HepG2 (cell line): ENCODE measurements around the gene STUB1. TPM values are rescaled to one million over a fixed set of nuclear protein-coding genes. Genes with fewer than 3 reads are reported as not detected.

Experiments used
- ATAC-seq: fragments of 200-7000 bp; cut with Tn5 transposase; 3 replicates; pipeline ENCODE4 v1.9.1; 2020; ENCODE audit warnings: mild to moderate bottlenecking, moderate library complexity
- BruUV-seq: library from RNA; stranded (reverse); fragments of 400-500 nt; replicated peaks from 2 replicates; lab custom pipeline; 2021; lab: Mats Ljungman, UMichigan
- CTCF ChIA-PET: fragments of 300-600 bp; formaldehyde crosslinking; extraction: SDS; loops from one replicate; lab custom pipeline; 2021; ENCODE audit warnings: low total read pairs, inconsistent platforms, low intra/inter-chr PET ratio; lab: Yijun Ruan, JAX
- POLR2A ChIA-PET: fragments of 350-600 bp; sonication (Branson Sonifier 250); formaldehyde crosslinking; loops from one replicate; lab custom pipeline; 2020; ENCODE audit warnings: antibody characterized with exemption, inconsistent platforms; lab: Yijun Ruan, JAX
- DNase-seq: peaks from one replicate; pipeline ENCODE4 v3.0.0-alpha.2; 2015; ENCODE audit warnings: low spot score
- FAIRE-seq: peaks from 3 replicates; lab custom pipeline; 2011; peaks lifted over from hg19 to GRCh38; lab: Jason Lieb, UNC
- H2AFZ ChIP-seq: one replicate; pipeline ENCODE4 v1.6.1; 2011; ENCODE audit warnings: low read length, inconsistent platforms
- H3K27ac ChIP-seq: fragments of 300-600 bp; 3 replicates; pipeline ENCODE4 v1.8.0; 2011; ENCODE audit warnings: mixed run types, mild to moderate bottlenecking, mixed read lengths, low read length, inconsistent platforms; ENCODE audit not compliant: insufficient read depth; ENCODE audit errors: extremely low read length
- H3K27me3 ChIP-seq, 2 experiments: fragments of 200-600 bp in 1 of 2; 2 replicates in 1 of 2; 3 replicates in 1 of 2; pipeline versions ENCODE4 v1.6.0 to v1.8.0; 2011; ENCODE audit warnings: low read length in 2 of 2, mild to moderate bottlenecking in 2 of 2, moderate library complexity in 2 of 2, inconsistent platforms in 1 of 2; ENCODE audit not compliant: insufficient read depth in 2 of 2, control insufficient read depth in 1 of 2
- H3K36me3 ChIP-seq, 2 experiments: fragments of 200-600 bp in 1 of 2; replicated peaks in 1 of 2; 2 replicates in 1 of 2; 3 replicates in 1 of 2; pipeline versions ENCODE4 v1.5.1 to v1.8.0; 2011; ENCODE audit warnings: low read length in 2 of 2, inconsistent platforms in 1 of 2; ENCODE audit not compliant: insufficient read depth in 2 of 2, control insufficient read depth in 1 of 2
- H3K4me1 ChIP-seq: 2 replicates; pipeline ENCODE4 v1.5.1; 2012; ENCODE audit warnings: low read length, inconsistent platforms; ENCODE audit not compliant: insufficient read depth
- H3K4me2 ChIP-seq: 2 replicates; pipeline ENCODE4 v1.6.0; 2011; ENCODE audit warnings: low read depth, low read length, inconsistent platforms
- H3K4me3 ChIP-seq, 3 experiments: fragments of 200-600 bp in 1 of 3; sonication (generic), shearing (Covaris generic) in 1 of 3; replicated peaks in 1 of 3; 2 replicates each; pipeline ENCODE4 v1.5.1; 2011 to 2016; ENCODE audit warnings: low read length in 3 of 3, inconsistent platforms in 2 of 3, low read depth in 2 of 3, mild to moderate bottlenecking in 2 of 3, control low read depth in 1 of 3, mixed read lengths in 1 of 3; ENCODE audit not compliant: insufficient read depth in 1 of 3
- H3K79me2 ChIP-seq: one replicate; pipeline ENCODE4 v1.6.1; 2011; ENCODE audit warnings: low read length, inconsistent platforms; ENCODE audit not compliant: insufficient read depth
- H3K9ac ChIP-seq: 2 replicates; pipeline ENCODE4 v1.6.0; 2011; ENCODE audit warnings: mild to moderate bottlenecking, low read depth, low read length, inconsistent platforms; ENCODE audit not compliant: insufficient read depth
- H3K9me3 ChIP-seq: 2 replicates; pipeline ENCODE4 v1.5.1; 2012; ENCODE audit warnings: mild to moderate bottlenecking, low read length
- H4K20me1 ChIP-seq: 2 replicates; pipeline ENCODE4 v1.6.0; 2011; ENCODE audit warnings: inconsistent platforms, mild to moderate bottlenecking, low read length, moderate library complexity; ENCODE audit not compliant: insufficient read depth
- AGO2 ChIP-seq: fragments of 200-400 bp; formaldehyde crosslinking; optimal IDR thresholded peaks from 2 replicates; pipeline ENCODE3; 2017; ENCODE audit warnings: mild to moderate bottlenecking, low read depth, low read length, moderate library complexity
- RBFOX2 ChIP-seq: fragments of 200-400 bp; formaldehyde crosslinking; IDR thresholded peaks from 2 replicates; pipeline ENCODE4 v1.6.1; 2017; ENCODE audit warnings: low read depth, mild to moderate bottlenecking, low read length
- SRF ChIP-seq: IDR thresholded peaks from 2 replicates; pipeline ENCODE4 v1.6.1; 2011; ENCODE audit warnings: mild to moderate bottlenecking, low read depth, low read length, moderate library complexity
- ZNF33B ChIP-seq: sonication (generic); formaldehyde crosslinking; IDR thresholded peaks from 2 replicates; pipeline ENCODE4 v1.5.1; 2020; ENCODE audit warnings: mild to moderate bottlenecking, missing genetic modification reagents
- ZNF782 ChIP-seq: sonication (generic); formaldehyde crosslinking; IDR thresholded peaks from 2 replicates; pipeline ENCODE4 v1.4.0; 2020; ENCODE audit warnings: missing genetic modification reagents, mild to moderate bottlenecking, borderline replicate concordance
- whole genome bisulfite sequencing: methylation state at CpG from one replicate; pipeline ENCODE4 v1.1.6; 2017; ENCODE audit warnings: low lambda C conversion rate; 5-methylcytosine and 5-hydroxymethylcytosine counted together
- in situ Hi-C: cut with HindIII; loops from 2 replicates; pipeline ENCODE4 v1.10.0; 2017; ENCODE audit warnings: low pct_unique_long_range_greater_than_20kb; ENCODE audit not compliant: extremely low pct_ligation_motif_present
- intact Hi-C: fragments of 100-400 bp; cut with micrococcal nuclease; formaldehyde crosslinking; loops from one replicate; pipeline ENCODE4 v1.10.0; 2022; ENCODE audit not compliant: unreplicated experiment
- polyA plus RNA-seq, 8 experiments: library from polyadenylated mRNA; depleted of rRNA in 3 of 8; stranded (reverse) in 7 of 8; unstranded in 1 of 8; fragments of >200 nt; fragmentation: Illumina TruSeq in 4 of 8; extraction: Trizol in 4 of 8; gene quantifications; 2 replicates each; pipeline versions ENCODE4 v1.2.1 to v1.2.3, GENCODE V29; 2011 to 2016; ENCODE audit warnings: low read depth in 4 of 8, missing spikeins in 1 of 8, mixed read lengths in 1 of 8; ENCODE audit not compliant: insufficient read depth in 1 of 8
- total RNA-seq, 5 experiments: library from RNA; depleted of rRNA; stranded (reverse); fragments of >200 nt; fragmentation: Illumina TruSeq; extraction: Trizol; gene quantifications; 2 replicates each; pipeline ENCODE4 v1.2.3, GENCODE V29; 2016; ENCODE audit warnings: low read depth in 1 of 5
- TF ChIP-seq, protein P1 (sequence below): fragments of 450-650 bp; IDR thresholded peaks from 2 replicates; pipeline ENCODE4 v1.6.1; 2016

The STUB1 gene
- total and polyA plus RNA-seq, 2 of the 13 experiments (the other 11 are each of a cell fraction or from before 2014, with no cell fraction given): 52.9 to 78.2 TPM

DNA sequence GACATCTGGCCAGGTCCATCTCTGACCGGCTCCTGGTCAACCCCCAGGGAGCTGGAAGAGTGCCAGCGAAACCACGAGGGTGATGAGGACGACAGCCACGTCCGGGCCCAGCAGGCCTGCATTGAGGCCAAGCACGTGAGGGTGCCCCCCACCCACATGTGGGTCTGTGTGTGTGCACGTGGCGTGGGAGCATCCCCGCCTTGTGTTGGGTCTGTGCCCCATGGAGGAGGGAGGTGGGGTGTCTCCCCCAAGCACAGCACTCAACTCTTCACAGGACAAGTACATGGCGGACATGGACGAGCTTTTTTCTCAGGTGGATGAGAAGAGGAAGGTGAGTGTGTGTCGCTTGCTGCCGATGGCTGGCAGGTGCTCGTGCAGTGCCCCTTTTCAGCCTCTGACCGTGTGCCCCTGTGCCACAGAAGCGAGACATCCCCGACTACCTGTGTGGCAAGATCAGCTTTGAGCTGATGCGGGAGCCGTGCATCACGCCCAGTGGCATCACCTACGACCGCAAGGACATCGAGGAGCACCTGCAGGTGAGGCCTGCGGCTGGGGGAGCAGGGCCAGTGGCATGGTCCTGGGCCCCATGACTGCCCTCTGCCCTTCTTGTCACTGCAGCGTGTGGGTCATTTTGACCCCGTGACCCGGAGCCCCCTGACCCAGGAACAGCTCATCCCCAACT, 1.7 kb downstream of the STUB1 start:
- H2AFZ ChIP-seq: no peak overlapping the region
- CTCF ChIA-PET: no interaction called here
- peak overlapping the region; percentile 80 for H3K4me2 ChIP-seq
- WGBS: 92% methylated on average over 15 of the region's 28 CpGs
- H3K79me2 ChIP-seq: peaks cover 16% of the 10 kb centered on the region
- no peaks in the 10 kb centered on the region; a peak in 1 of 5 replicates for H3K27me3 ChIP-seq
- DNase-seq (no peak), ATAC-seq (no peak), FAIRE-seq (no peak)
- intact Hi-C loops: no loop called here
- peak overlapping the region in 2 of 3 experiments; percentile 85 to 88; a peak in 2 of 6 replicates for H3K4me3 ChIP-seq
- H3K4me1 ChIP-seq: peaks cover 27% of the 10 kb centered on the region
- TSS peak; percentile 62 for BruUV-seq
- in situ Hi-C loops: no loop called here
- TF ChIP-seq SRF (no peak), ZNF782 (no peak), ZNF33B (CRISPR knock-in tag) (no peak), AGO2 (peak; percentile 75), RBFOX2 (peak; percentile 44; the same call in 1 of the 2 replicates)
- TF ChIP-seq, protein P1, sequence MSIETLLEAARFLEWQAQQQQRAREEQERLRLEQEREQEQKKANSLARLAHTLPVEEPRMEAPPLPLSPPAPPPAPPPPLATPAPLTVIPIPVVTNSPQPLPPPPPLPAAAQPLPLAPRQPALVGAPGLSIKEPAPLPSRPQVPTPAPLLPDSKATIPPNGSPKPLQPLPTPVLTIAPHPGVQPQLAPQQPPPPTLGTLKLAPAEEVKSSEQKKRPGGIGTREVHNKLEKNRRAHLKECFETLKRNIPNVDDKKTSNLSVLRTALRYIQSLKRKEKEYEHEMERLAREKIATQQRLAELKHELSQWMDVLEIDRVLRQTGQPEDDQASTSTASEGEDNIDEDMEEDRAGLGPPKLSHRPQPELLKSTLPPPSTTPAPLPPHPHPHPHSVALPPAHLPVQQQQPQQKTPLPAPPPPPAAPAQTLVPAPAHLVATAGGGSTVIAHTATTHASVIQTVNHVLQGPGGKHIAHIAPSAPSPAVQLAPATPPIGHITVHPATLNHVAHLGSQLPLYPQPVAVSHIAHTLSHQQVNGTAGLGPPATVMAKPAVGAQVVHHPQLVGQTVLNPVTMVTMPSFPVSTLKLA: 0 out of 2 replicates have a peak, but pooled peaks have one; percentile 16
- peaks cover 9 to 20% of the 10 kb centered on the region in 2 experiments; a peak in 4 of 5 replicates for H3K36me3 ChIP-seq
- no peaks in the 10 kb centered on the region for H3K9me3 ChIP-seq
- H4K20me1 ChIP-seq: 0 out of 2 replicates have a peak, but pooled peaks cover 3% of the 10 kb centered on the region
- POLR2A ChIA-PET: interaction anchor here (0.6 to 4.4 kb wide), 5 partner anchors 8 to 311 kb away, joined by 3 to 34 read pairs (median 7); partner anchors contain the start of genes MRPL28 and WDR24
- no peak overlapping the region for H3K27ac ChIP-seq
- no peak overlapping the region for H3K9ac ChIP-seq
